GM23338 (cell line): Measurements from ENCODE around the gene IGF1R. TPM values are rescaled to one million over a fixed set of nuclear protein-coding genes. Genes with fewer than 3 reads are reported as not detected.

Source experiments
- ATAC-seq: fragments of 200-7000 bp; cut with Tn5 transposase; 3 replicates; pipeline ENCODE4 v1.9.1; 2020
- DNase-seq: peaks from one replicate; pipeline ENCODE4 v3.0.0-alpha.2; 2015; ENCODE audit warnings: low spot score
- H2AFZ ChIP-seq: fragments of 200-600 bp; sonication (generic); 2 replicates; pipeline ENCODE4 v1.8.0; 2016; ENCODE audit warnings: antibody characterized with exemption, mild to moderate bottlenecking, moderate library complexity
- H3F3A ChIP-seq: fragments of 200-600 bp; sonication (generic); replicated peaks from 2 replicates; pipeline ENCODE4 v1.8.0; 2017; ENCODE audit warnings: antibody characterized with exemption, mixed run types, low read depth
- H3K27ac ChIP-seq: fragments of 200-600 bp; sonication (generic); 2 replicates; pipeline ENCODE4 v1.6.1; 2016; ENCODE audit warnings: low read depth
- H3K27me3 ChIP-seq: fragments of 200-600 bp; sonication (generic); 2 replicates; pipeline ENCODE4 v1.8.0; 2016; ENCODE audit warnings: mild to moderate bottlenecking, mixed run types, moderate library complexity; ENCODE audit not compliant: insufficient read depth
- H3K36me3 ChIP-seq: fragments of 200-600 bp; sonication (generic); 2 replicates; pipeline ENCODE4 v1.8.0; 2016; ENCODE audit warnings: mild to moderate bottlenecking; ENCODE audit not compliant: insufficient read depth
- H3K4me1 ChIP-seq: fragments of 200-600 bp; sonication (generic); 2 replicates; pipeline ENCODE4 v1.8.0; 2016; ENCODE audit warnings: mild to moderate bottlenecking, moderate library complexity; ENCODE audit not compliant: insufficient read depth
- H3K4me2 ChIP-seq: fragments of 200-600 bp; sonication (generic); 2 replicates; pipeline ENCODE4 v1.7.1; 2017; ENCODE audit warnings: mixed run types
- H3K4me3 ChIP-seq: fragments of 200-600 bp; sonication (generic); 2 replicates; pipeline ENCODE4 v1.6.1; 2016; ENCODE audit warnings: mixed run types
- H3K79me2 ChIP-seq: fragments of 200-600 bp; sonication (generic); replicated peaks from 2 replicates; pipeline ENCODE4 v1.8.0; 2017; ENCODE audit warnings: mild to moderate bottlenecking; ENCODE audit not compliant: insufficient read depth
- H3K9me2 ChIP-seq: fragments of 200-600 bp; sonication (generic); 2 replicates; pipeline ENCODE4 v1.8.0; 2017; ENCODE audit not compliant: insufficient read depth
- H4K20me1 ChIP-seq: fragments of 200-600 bp; sonication (generic); replicated peaks from 2 replicates; pipeline ENCODE4 v1.8.0; 2017; ENCODE audit warnings: mild to moderate bottlenecking; ENCODE audit not compliant: insufficient read depth
- H3K27ac Mint-ChIP-seq: 2 replicates; pipeline ENCODE4 v1.8.0; 2020; ENCODE audit warnings: inconsistent platforms, mild to moderate bottlenecking, moderate library complexity, mixed read lengths
- H3K27me3 Mint-ChIP-seq: 3 replicates; pipeline ENCODE4 v1.8.0; 2022; ENCODE audit warnings: low read depth, mild to moderate bottlenecking, moderate library complexity, mixed read lengths, inconsistent platforms; ENCODE audit not compliant: insufficient read depth, poor library complexity
- H3K36me3 Mint-ChIP-seq: 3 replicates; pipeline ENCODE4 v1.8.0; 2021; ENCODE audit warnings: low read depth, mild to moderate bottlenecking, inconsistent platforms, moderate library complexity, mixed read lengths
- H3K4me1 Mint-ChIP-seq: 3 replicates; pipeline ENCODE4 v1.8.0; 2020; ENCODE audit warnings: mild to moderate bottlenecking, inconsistent platforms, mixed read lengths
- H3K4me3 Mint-ChIP-seq: 3 replicates; pipeline ENCODE4 v1.8.0; 2021; ENCODE audit warnings: moderate library complexity, mild to moderate bottlenecking, inconsistent platforms, mixed read lengths
- H3K9me3 Mint-ChIP-seq: 3 replicates; pipeline ENCODE4 v1.8.0; 2020; ENCODE audit warnings: moderate library complexity, mild to moderate bottlenecking, inconsistent platforms, mixed read lengths
- CREB1 ChIP-seq: fragments of 250-450 bp; sonication (Bioruptor Pico); IDR thresholded peaks from 2 replicates; pipeline ENCODE4 v1.5.0; 2020; ENCODE audit warnings: low read depth, mild to moderate bottlenecking, moderate library complexity
- ETS1 ChIP-seq: IDR thresholded peaks from 2 replicates; pipeline ENCODE4 v1.6.1; 2016; ENCODE audit warnings: antibody characterized with exemption
- EZH2 ChIP-seq: fragments of 200-600 bp; sonication (generic); IDR thresholded peaks from one replicate; pipeline ENCODE4 v1.8.0; 2017; ENCODE audit warnings: antibody characterized with exemption, mild to moderate bottlenecking, low read depth; ENCODE audit not compliant: unreplicated experiment
- JUNB ChIP-seq: IDR thresholded peaks from one replicate; pipeline ENCODE4 v1.6.1; 2016; ENCODE audit warnings: antibody characterized with exemption; ENCODE audit not compliant: unreplicated experiment
- NANOG ChIP-seq: IDR thresholded peaks from 2 replicates; pipeline ENCODE4 v1.6.1; 2016; ENCODE audit warnings: antibody characterized with exemption, borderline replicate concordance
- REST ChIP-seq: IDR thresholded peaks from one replicate; pipeline ENCODE4 v1.6.1; 2018; ENCODE audit warnings: antibody characterized with exemption; ENCODE audit not compliant: unreplicated experiment
- STAT1 ChIP-seq: IDR thresholded peaks from one replicate; pipeline ENCODE4 v1.6.1; 2016; ENCODE audit warnings: antibody characterized with exemption; ENCODE audit not compliant: unreplicated experiment
- ZNF114 ChIP-seq: fragments of 250-450 bp; sonication (Bioruptor Pico); IDR thresholded peaks from 2 replicates; pipeline ENCODE4 v1.5.0; 2020; ENCODE audit warnings: mild to moderate bottlenecking, moderate library complexity
- ZNF331 ChIP-seq: fragments of 250-450 bp; sonication (Bioruptor Pico); IDR thresholded peaks from 2 replicates; pipeline ENCODE4 v1.5.0; 2020; ENCODE audit warnings: low read depth, mild to moderate bottlenecking, moderate library complexity
- ZNF462 ChIP-seq: fragments of 250-450 bp; sonication (Bioruptor Pico); IDR thresholded peaks from 2 replicates; pipeline ENCODE4 v1.5.0; 2020; ENCODE audit warnings: mild to moderate bottlenecking, moderate library complexity
- polyA plus RNA-seq: library from polyadenylated mRNA; unstranded; fragments of >200 nt; fragmentation: Nextera tagmentation; extraction: Ambion mirVana; gene quantifications from 2 replicates; pipeline ENCODE4 v1.2.1, GENCODE V29; 2016
- total RNA-seq: library from RNA; depleted of rRNA; stranded (reverse); fragments of >200 nt; shearing (Covaris generic); gene quantifications from 2 replicates; pipeline ENCODE4 v1.2.3, GENCODE V29; 2014

The IGF1R gene
- total and polyA plus RNA-seq, 2 experiments from 2014 or later, result 20.4 to 92.2 TPM

GRCh38 chr15:98621021-98621420 is 27.3 kb upstream of the IGF1R start:
- no peaks in the 10 kb centered on the region for H4K20me1 ChIP-seq
- no peaks in the 10 kb centered on the region for H3K79me2 ChIP-seq
- H3K27me3 ChIP-seq, result no peaks in the 10 kb centered on the region
- no peaks in the 10 kb centered on the region for H3K36me3 Mint-ChIP-seq
- no peaks in the 10 kb centered on the region for H3F3A ChIP-seq
- H2AFZ ChIP-seq, result no peak overlapping the region
- no peak overlapping the region for H3K27ac ChIP-seq
- no peak overlapping the region for H3K27ac Mint-ChIP-seq
- no peaks in the 10 kb centered on the region for H3K36me3 ChIP-seq
- H3K4me1 Mint-ChIP-seq, result peaks cover 3% of the 10 kb centered on the region; the same call in 2 of the 3 replicates
- DNase-seq, result no peak
- H3K4me3 Mint-ChIP-seq, result no peak overlapping the region
- H3K4me1 ChIP-seq, result no peaks in the 10 kb centered on the region
- H3K9me2 ChIP-seq, result no peaks in the 10 kb centered on the region
- H3K4me2 ChIP-seq, result no peak overlapping the region
- H3K4me3 ChIP-seq, result no peak overlapping the region
- no peak for ATAC-seq
- no peaks in the 10 kb centered on the region for H3K9me3 Mint-ChIP-seq
- peaks cover 5% of the 10 kb centered on the region for H3K27me3 Mint-ChIP-seq
- TF ChIP-seq REST (no peak), ZNF462 (no peak), STAT1 (no peak), JUNB (no peak), NANOG (no peak), CREB1 (CRISPR knock-in tag) (no peak), EZH2 (no peak), ZNF114 (CRISPR knock-in tag) (no peak), ZNF331 (no peak), ETS1 (no peak)
